Liver (tissue), 3 donors: ENCODE measurements around the gene SNX32.

Experiments
- CTCF ChIP-seq: fragments of 150-350 bp; IDR thresholded peaks from 2 replicates; pipeline ENCODE4 v1.5.1; 2017; ENCODE audit warnings: improper control_type of control experiment, low read depth, low read length; ENCODE audit not compliant: missing input control
- EGR1 ChIP-seq, 2 donors: IDR thresholded peaks; 2 replicates each; pipeline ENCODE4 v1.6.1; 2016 to 2018; ENCODE audit warnings: antibody characterized with exemption in 2 of 2, low read depth in 2 of 2
- MAX ChIP-seq: IDR thresholded peaks from 2 replicates; pipeline ENCODE4 v1.6.1; 2016; ENCODE audit warnings: antibody characterized with exemption
- donor health status: healthy.
- donor health status: healthy.

GRCh38 chr11:65814131-65814985, 19.4 kb upstream of the SNX32 start:
- TF ChIP-seq EGR1 (IDR thresholded peaks at IDR 0.05; ENCODE audit: low read depth in 2 of 2) (no peak), MAX (no peak), CTCF (no peak)
